ENCODE data around the gene RAB11FIP3.
"Not testable (repeated sequence)": the region's sequence is repeated elsewhere in the genome, so short reads cannot be mapped to it uniquely, and the experiment has no call there.

Gene RAB11FIP3

DNA sequence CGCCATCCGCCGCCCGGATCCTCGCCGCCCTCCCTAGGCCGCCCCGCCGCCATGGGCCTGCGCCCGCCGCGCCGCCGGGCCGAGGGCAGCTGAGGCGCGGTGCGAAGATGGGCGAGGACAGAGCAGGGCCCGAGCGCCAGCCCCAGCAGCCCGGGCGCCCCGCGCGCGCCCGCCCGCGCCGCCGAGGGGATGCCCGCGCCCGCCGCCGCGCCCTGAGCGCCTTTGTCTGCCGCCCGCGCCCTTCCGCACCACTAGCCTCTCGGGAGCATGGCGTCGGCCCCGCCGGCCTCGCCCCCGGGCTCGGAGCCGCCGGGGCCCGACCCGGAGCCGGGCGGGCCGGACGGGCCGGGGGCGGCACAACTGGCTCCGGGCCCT is 278 bp downstream of the RAB11FIP3 start:
- DNase-seq: peak; percentile 42

GRCh38 chr16:426115-426905 is 861 bp downstream of the RAB11FIP3 start:
- DNase-seq: peak; percentile 11

DNA sequence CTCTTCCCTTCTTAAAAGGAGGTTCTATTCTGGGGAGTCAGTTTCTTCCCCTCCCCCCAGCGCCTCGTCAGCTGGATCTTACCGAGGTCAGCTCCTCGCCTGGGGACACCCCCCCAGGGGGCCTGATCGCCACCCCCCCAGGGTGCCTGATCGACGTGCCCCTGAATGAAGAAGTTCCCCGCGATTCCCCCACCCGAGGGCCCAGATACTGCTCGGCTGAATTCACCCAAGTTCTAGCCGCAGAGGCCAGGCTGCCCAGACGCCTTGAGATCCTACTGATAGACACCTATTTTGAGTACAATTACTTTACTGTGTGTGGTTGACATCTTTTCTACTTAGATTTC is 1.4 kb downstream of the RAB11FIP3 start:
- DNase-seq: no peak

- DNase-seq: no peak
Observed at GRCh38 chr16:427250-427649, 1.8 kb downstream of the RAB11FIP3 start.

GRCh38 chr16:430904-431303 is 5.5 kb downstream of the RAB11FIP3 start:
- no peak for DNase-seq

DNA sequence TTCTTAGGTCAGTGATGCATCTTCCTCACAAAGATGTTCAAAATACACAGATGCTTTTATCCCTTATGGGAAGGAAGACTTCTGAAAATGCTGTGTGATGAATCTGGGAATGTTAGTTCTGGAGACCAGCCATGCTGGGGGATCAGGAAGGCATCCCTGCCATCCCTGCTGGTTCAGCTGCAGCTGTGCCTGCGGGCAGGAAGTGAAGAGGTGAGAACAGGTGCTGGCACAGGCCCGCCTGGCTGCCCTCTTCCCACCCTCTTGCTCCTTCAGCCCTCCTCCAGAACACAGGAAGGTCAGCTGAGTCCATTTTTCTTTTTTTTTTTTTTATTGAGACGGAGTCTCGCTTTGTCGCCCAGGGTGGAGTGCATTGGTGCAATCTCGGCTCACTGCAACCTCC is 15.2 kb downstream of the RAB11FIP3 start:
- no peak for DNase-seq

DNA sequence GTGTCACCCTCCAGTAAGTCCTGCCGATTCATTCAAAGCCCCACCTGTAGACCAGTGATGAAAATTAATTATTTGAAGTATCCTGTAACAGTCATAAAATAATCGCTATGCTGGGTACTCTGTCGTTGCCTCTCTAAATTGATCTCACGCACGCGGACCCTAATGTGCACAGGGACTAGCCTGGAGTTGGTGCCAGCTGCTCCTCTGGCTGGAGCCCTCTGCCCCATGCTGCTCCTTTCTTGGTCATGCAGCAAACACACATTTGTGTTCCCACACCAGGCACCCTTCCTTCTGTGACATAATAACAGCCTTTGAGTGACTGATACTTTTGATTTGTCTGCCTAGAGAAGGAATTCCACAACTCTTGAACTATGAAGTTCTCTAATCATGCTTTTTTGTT is 16.0 kb downstream of the RAB11FIP3 start:
- no peak for DNase-seq

DNA sequence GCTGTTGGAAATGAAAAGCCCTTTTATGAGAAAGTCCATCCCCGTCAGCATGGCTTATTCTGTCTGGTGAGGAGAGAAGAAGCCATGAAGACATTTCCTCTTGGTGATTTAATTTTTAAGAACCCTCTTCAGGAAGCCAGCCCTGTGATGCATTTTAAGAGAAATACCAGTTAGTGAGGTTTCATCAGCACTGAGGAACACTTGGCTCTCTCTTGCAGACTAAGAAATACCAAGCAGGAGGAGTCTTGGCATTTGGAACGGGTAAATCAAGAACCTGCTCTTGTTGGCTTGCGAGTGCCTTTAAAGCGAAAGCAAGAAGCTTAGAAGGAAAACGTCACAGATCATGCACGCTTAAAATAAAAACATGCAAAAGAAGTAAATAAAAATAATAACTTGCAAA is 17.5 kb downstream of the RAB11FIP3 start:
- DNase-seq: no peak

DNA sequence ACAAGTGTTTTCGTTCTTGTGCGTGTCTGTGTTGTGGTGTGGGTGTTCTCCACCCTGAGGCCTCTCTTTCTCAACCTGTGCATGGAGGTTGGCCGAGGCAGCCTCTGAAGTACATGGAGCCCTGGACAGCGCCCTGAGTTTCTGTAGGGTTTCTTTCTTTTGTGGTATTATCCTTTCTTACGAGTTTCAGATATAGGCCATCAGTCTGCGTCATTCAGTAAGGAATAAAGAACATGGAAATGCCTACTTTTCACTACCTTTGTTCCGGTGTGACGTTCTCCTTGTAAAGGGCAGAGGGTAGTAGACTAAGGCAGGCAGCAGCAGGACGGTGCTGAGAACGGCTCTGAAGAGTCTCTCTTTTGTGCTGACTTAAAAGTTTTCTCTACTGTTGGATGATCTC is 18.6 kb downstream of the RAB11FIP3 start:
- DNase-seq: no peak

- DNase-seq: no peak
Observed at GRCh38 chr16:445566-445965, 20.1 kb downstream of the RAB11FIP3 start.

- DNase-seq: no peak
Observed at GRCh38 chr16:450385-450784, 24.9 kb downstream of the RAB11FIP3 start.

DNA sequence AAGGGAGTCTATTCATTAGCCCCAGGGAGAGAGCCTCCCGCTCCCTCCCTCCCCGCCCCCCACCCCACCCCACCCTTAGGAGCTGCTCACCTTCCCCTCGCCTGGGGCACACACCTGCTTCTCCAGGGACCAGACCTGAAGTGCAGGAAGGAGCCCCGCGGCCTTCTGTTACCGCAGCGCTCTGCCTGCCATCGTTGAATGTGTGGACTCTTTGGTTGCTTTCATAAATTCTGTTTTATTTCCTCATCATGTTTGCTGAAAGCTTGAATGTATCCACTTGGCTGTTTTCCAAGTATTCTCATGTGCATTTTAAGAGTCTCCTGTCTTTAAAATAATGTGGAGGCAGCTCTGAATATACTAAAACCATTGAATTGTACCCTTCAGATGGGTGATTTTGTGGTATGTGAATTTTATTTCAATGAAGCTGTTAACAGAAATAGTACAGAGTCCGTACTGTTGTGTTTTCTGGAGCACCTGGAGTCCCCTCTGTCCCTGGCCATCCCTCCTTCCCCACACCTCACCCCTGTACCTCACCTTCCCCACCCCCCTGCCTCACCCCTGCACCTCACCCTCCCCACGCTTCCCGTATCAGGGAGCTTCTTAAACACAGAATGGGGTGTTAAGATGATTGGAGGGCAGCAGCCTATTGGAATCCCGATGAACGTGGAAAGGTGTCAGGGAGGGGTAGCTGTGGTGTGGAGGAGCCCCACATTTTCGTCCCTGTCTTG is 25.5 kb downstream of the RAB11FIP3 start:
- DNase-seq: no peak

- DNase-seq: no peak
Observed at GRCh38 chr16:454397-454940, 29.0 kb downstream of the RAB11FIP3 start.

DNA sequence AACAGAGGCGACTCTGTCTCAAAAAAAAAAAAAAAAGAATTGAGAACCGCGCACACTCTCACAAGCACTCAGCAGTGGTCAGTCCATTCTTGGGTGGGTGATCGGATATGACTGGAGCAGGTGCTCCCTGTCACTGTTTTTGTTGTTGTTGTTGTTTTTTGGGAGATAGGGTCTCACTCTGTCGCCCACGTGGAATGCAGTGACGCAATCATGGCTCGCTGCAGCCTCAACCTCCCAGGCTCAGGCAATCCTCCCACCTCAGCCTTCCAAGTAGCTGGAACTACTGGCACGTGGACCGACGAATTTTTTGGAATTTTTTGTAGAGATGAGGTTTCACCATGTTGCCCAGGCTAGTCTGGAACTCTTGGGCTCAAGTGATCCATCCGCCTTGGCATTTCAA is 30.0 kb downstream of the RAB11FIP3 start:
- no peak for DNase-seq

- no peak for DNase-seq
Observed at GRCh38 chr16:456891-457483, 31.5 kb downstream of the RAB11FIP3 start.

DNA sequence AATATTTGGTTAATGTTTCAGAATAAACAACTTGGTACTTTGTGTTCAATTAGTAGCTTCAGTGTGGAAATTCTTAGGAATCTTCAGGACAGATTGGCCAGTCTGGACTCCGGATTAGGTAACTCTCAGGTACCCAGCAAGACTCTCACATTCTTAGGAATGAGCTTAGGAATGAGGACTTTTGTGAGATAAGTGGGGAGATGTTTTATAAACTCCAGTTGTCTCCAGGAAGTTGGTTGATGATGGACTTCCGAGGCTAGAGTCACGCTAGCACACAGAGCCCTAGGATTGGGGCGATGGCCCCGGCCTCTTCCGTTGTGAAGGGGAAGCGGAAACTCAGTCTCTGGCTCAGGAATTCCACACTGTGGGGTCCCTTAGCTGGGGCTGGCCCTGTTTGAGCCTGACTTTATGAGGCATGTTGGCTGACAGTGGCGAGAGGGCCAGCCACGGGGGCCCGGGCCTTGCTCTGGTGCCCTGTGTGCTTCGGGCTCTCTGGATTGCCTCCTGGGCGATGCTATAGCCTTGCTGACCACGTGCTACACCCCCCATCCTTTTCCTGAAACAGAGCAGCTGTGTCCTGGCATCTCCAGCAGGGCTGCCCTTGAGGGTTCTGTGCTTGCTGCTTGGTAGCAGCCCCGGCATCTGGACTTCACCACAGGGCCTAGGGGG is 32.4 kb downstream of the RAB11FIP3 start:
- no peak for DNase-seq

DNA sequence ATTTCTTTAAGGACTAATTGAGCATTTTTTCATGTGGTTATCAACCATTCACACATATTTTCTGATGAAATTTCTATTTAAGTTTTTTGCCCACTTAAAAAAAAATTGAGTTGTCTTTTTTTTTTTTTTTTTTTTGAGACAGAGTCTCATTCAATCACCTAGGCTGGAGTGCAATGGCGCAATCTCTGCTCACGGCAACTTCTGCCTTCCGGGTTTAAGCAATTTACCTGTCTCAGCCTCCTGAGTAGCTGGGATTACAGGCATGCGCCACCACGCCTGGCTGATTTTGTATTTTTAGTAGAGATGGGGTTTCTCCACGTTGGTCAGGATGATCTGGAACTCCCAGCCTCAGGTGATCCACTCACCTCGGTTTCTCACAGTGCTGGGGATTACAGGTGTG is 34.3 kb downstream of the RAB11FIP3 start:
- no peak for DNase-seq

DNA sequence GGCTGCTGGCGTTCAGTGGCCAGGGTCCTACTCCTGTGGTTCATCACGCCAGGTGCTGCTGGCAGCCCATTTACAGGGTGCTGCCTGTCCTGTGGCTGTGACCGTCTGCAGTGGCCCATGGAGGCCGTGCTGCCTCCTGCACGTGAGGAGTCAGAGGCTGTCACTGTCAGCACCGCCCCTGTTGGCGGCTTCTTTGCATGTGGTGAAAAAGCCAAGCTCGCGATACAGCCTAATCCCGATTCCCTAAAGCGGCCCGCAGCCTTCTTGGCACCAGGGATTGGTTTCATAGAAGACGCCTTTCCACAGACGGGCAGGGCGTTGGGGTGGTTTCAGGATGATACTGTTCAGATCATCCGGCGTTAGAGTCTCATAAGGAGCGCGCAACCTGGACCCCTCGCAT is 35.3 kb downstream of the RAB11FIP3 start:
- no peak for DNase-seq

DNA sequence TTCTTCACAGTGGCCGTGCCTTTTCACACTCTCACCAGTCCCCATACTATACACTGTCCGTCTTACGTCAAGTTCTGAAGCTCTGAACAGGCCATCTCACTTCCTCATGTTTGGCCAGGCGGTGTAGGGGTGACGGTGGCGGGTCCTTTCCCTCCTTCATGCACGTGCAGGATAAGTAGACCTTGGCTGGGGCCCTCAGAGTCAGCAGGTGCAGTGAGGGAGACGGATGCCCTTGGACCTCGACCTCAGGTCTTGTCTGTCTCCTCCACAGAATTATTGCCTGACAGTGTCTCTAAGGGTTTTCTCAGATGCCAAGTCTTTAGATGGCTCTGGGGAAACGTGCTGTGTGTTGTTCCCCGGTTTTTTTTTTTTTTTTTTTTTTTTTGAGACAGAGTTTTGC is 37.6 kb downstream of the RAB11FIP3 start:
- DNase-seq: no peak

- no peak for DNase-seq
Observed at GRCh38 chr16:466651-467050, 41.2 kb downstream of the RAB11FIP3 start.

DNA sequence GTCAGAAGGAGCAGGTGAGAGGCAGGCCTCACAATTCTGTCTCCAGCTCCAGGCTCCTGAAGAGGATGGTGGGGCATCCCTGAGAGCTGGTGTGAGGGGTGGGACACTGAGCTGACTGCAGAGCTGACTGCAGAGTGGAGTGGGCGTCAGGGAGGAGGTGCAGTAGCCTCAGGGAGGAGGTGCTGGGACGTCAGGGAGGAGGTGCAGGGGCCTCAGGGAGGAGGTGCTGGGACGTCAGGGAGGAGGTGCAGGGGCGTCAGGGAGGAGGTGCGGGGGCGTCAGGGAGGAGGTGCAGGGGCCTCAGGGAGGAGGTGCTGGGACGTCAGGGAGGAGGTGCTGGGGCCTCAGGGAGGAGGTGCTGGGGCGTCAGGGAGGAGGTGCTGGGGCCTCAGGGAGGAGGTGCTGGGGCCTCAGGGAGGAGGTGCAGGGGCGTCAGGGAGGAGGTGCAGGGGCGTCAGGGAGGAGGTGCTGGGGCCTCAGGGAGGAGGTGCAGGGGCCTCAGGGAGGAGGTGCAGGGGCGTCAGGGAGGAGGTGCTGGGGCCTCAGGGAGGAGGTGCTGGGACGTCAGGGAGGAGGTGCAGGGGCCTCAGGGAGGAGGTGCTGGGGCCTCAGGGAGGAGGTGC is 41.9 kb downstream of the RAB11FIP3 start:
- DNase-seq: not testable (repeated sequence)

DNA sequence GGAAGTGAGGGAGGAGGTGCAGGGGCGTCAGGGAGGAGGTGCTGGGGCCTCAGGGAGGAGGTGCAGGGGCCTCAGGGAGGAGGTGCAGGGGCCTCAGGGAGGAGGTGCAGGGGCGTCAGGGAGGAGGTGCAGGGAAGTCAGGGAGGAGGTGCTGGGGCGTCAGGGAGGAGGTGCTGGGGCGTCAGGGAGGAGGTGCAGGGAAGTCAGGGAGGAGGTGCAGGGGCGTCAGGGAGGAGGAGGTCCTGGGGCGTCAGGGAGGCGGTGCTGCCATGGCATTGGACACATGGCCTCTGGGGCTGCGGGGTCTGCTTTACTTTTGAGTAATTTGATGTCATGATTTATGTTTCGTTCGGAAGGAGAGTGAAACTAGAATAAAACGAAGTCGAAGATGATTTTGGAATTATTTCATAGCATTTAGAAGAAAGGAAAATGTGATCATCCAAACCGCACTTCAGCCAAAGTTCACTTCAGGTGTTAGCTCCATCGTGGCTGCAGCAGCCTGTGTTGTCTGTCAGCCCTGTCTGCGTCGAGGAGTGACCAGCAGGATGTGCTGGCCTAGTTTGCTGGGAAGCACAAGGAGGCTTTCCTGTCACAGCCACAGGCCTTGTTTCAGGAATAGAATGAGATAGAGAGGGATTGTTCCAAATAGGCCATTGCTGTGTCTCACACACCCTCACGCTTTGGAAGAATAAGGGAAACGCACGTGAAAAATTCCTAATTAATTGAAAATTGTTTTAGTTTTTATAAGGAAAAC is 42.8 kb downstream of the RAB11FIP3 start:
- no peak for DNase-seq
